ENCODE data around the gene SERINC2. TPM values are rescaled to one million over a fixed set of nuclear protein-coding genes. Genes with fewer than 3 reads are reported as not detected.

The SERINC2 gene
- 6.0 and 7.5 TPM in 2 replicates for polyA plus RNA-seq (2011; rRNA removed)
- 12.3 and 18.1 TPM in 2 replicates for polyA plus RNA-seq (2012; cell fraction: cytosol; rRNA removed)
- polyA plus RNA-seq (2012; cell fraction: nucleus; rRNA removed), result 15.5 and 21.5 TPM in 2 replicates
- 16.1 to 21.1 TPM (median 16.3 TPM) in 3 replicates for polyA plus RNA-seq (2017; fragmentation: RNase III; extraction: RNeasy Plus Mini Kit Qiagen cat#74134 plus additional on column Dnase treatment)
- polyA minus RNA-seq (2011; rRNA and poly(A)+ RNA removed), result 5.2 and 8.3 TPM in 2 replicates

DNA sequence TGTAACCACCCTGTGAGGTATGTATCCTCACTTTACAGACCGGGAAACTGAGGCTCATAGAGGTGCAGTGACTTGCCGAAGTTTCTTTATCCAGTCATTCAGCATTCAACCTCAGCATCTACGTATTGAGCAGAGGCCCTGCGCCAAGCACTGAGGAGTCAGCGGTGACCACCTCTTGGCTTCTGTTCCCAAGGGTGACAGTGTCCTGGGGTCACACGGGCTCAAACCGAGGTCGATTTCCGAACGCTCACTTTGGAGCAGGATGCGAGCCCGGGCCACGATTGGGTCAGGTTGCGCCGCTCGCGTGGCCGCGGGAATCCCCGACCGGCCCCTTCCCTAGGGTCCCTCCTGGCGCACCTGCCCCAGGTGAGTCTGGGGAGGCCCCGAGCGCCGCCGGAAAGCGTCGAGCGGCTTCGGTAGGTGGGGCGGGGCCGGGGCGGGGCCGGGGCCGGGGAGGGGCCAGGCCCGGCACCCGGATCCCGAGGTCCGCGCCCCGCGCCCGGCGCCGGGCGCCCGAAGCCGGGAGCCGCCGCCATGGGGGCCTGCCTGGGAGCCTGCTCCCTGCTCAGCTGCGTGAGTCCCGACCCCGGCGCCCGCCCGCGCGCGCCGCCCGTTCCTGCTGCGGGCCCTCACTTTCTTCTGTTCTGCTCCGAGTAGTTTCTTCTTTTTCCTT is at the start of gene SERINC2:
SERINC2 (plus strand) TSS at position 482 of the 673 bp plus-strand sequence; CDS start at position 535, 53 bp downstream.
- Histone ChIP-seq H3K4me2 (peak within 1 kb of the TSS; percentile 98), H3K4me3 (peak within 1 kb of the TSS; percentile 62), H3K4me1 (peaks cover 13% of the 10 kb centered on the region), H3K9me3 (no peaks in the 10 kb centered on the region), H3K27ac (peak within 1 kb of the TSS; percentile 69 to 97)
- 2% methylated on average over 16 of the region's 63 CpGs for WGBS (ENCODE audit: missing lambda C conversion rate)
- FAIRE-seq, result no peak
- peak; percentile 74 to 78 for ATAC-seq
- POLR2A ChIA-PET, result no interaction called here
- no peak for TF ChIP-seq RNF2 (IDR thresholded peaks at IDR 0.05; ENCODE audit: borderline replicate concordance, low read depth)
- TF ChIP-seq POLR2A (IDR thresholded peaks at IDR 0.05; ENCODE audit: low read length), result peak; percentile 34
- TF ChIP-seq, protein P1, sequence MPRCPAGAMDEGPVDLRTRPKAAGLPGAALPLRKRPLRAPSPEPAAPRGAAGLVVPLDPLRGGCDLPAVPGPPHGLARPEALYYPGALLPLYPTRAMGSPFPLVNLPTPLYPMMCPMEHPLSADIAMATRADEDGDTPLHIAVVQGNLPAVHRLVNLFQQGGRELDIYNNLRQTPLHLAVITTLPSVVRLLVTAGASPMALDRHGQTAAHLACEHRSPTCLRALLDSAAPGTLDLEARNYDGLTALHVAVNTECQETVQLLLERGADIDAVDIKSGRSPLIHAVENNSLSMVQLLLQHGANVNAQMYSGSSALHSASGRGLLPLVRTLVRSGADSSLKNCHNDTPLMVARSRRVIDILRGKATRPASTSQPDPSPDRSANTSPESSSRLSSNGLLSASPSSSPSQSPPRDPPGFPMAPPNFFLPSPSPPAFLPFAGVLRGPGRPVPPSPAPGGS (IDR thresholded peaks at IDR 0.05), result no peak
- no peak for TF ChIP-seq USF2 (IDR thresholded peaks at IDR 0.05)
- DNase-seq (ENCODE audit: low read depth in 1 of 2, low spot score in 1 of 2), result peak in 1 of 2 experiments; percentile 28
- CTCF ChIA-PET, result interaction anchor here (4.8 to 6.3 kb wide), 2 partner anchors 10 to 17 kb away, joined by 29 to 49 read pairs; no protein-coding TSS in a partner anchor

GRCh38 chr1:31364561-31365250 is 48.3 kb upstream of the SERINC2 start:
- ATAC-seq (no peak), FAIRE-seq (no peak), DNase-seq (ENCODE audit: low read depth in 1 of 2, low spot score in 1 of 2) (no peak)
- 82% methylated on average over 3 of the region's 3 CpGs for WGBS (ENCODE audit: missing lambda C conversion rate)
- POLR2A ChIA-PET, result no interaction called here
- Histone ChIP-seq H3K4me3 (no peak overlapping the region), H3K4me1 (no peaks in the 10 kb centered on the region), H3K27ac (no peak overlapping the region), H3K9me3 (no peaks in the 10 kb centered on the region), H3K4me2 (no peak overlapping the region)
- TF ChIP-seq ESRRA (IDR thresholded peaks at IDR 0.05; ENCODE audit: borderline replicate concordance, low read length), result no peak
- TF ChIP-seq USF2 (IDR thresholded peaks at IDR 0.05), result no peak
- TF ChIP-seq CHD4 (IDR thresholded peaks at IDR 0.05; ENCODE audit: borderline replicate concordance), result no peak
- TF ChIP-seq, protein P2, sequence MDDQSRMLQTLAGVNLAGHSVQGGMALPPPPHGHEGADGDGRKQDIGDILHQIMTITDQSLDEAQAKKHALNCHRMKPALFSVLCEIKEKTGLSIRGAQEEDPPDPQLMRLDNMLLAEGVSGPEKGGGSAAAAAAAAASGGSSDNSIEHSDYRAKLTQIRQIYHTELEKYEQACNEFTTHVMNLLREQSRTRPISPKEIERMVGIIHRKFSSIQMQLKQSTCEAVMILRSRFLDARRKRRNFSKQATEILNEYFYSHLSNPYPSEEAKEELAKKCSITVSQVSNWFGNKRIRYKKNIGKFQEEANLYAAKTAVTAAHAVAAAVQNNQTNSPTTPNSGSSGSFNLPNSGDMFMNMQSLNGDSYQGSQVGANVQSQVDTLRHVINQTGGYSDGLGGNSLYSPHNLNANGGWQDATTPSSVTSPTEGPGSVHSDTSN (IDR thresholded peaks at IDR 0.05), result no peak
- CTCF ChIA-PET, result interaction anchor here (1.5 kb wide), 1 partner anchor 19 kb away, joined by 4 read pairs; no protein-coding TSS in a partner anchor

GRCh38 chr1:31366796-31367195 is 46.2 kb upstream of the SERINC2 start:
- CTCF ChIA-PET, result interaction anchor here (1.1 kb wide), 1 partner anchor 55 kb away, joined by 3 read pairs; no protein-coding TSS in a partner anchor

More at GRCh38 chr1:31366796-31367195, 46.2 kb upstream of the SERINC2 start:
- Histone ChIP-seq H3K4me2 (no peak overlapping the region), H3K9me3 (no peaks in the 10 kb centered on the region), H3K4me3 (no peak overlapping the region), H3K4me1 (no peaks in the 10 kb centered on the region), H3K27ac (no peak overlapping the region)
- POLR2A ChIA-PET, result no interaction called here
- ATAC-seq (no peak), FAIRE-seq (no peak), DNase-seq (ENCODE audit: low read depth in 1 of 2, low spot score in 1 of 2) (no peak)
- TF ChIP-seq ESRRA (IDR thresholded peaks at IDR 0.05; ENCODE audit: borderline replicate concordance, low read length) (no peak), ZSCAN20 (CRISPR knock-in tag; IDR thresholded peaks at IDR 0.05) (no peak), PHF8 (IDR thresholded peaks at IDR 0.05; ENCODE audit: borderline replicate concordance, low read depth) (no peak), RARB (CRISPR knock-in tag; IDR thresholded peaks at IDR 0.05) (no peak), NFE2L2 (conservative IDR thresholded peaks at IDR 0.05; ENCODE audit: low read length) (no peak), HES2 (IDR thresholded peaks at IDR 0.05) (no peak), CHD2 (IDR thresholded peaks at IDR 0.05; ENCODE audit: low read length, partially characterized antibody) (no peak), KDM5A (IDR thresholded peaks at IDR 0.05) (no peak), FOXS1 (CRISPR knock-in tag; IDR thresholded peaks at IDR 0.05) (no peak), ELK1 (IDR thresholded peaks at IDR 0.05; ENCODE audit: low read depth, low read length) (no peak), SMC3 (IDR thresholded peaks at IDR 0.05) (no peak), CHD4 (IDR thresholded peaks at IDR 0.05; ENCODE audit: borderline replicate concordance) (no peak)
- TF ChIP-seq, protein P1 (IDR thresholded peaks at IDR 0.05), result no peak
- WGBS (ENCODE audit: missing lambda C conversion rate), result 84% methylated on average over 2 of the region's 2 CpGs
